Globus pallidus (tissue), 1 donor: ENCODE results near the gene PCDHGA10.
A peak's percentile ranks its signal among the peaks of the same experiment; 100 is the strongest.
"Not testable (repeated sequence)": the region's sequence is repeated elsewhere in the genome, so short reads cannot be mapped to it uniquely, and the experiment has no call there.

Experiments
- DNase-seq: peaks from one replicate; pipeline ENCODE4 v3.0.0-alpha.2; 2015; ENCODE audit warnings: low spot score

The PCDHGA10 gene

GRCh38 chr5:141420855-141421488 is 8.2 kb downstream of the PCDHGA10 start, which contains the start of gene PCDHGA11:
PCDHGA11 (plus strand) TSS chr5:141421051; CDS start chr5:141421228, 177 bp downstream.
- DNase-seq, result no peak

GRCh38 chr5:141421489-141421855 is 8.7 kb downstream of the PCDHGA10 start:
- DNase-seq, result no peak

GRCh38 chr5:141422742-141423291 is 10.0 kb downstream of the PCDHGA10 start:
- no peak for DNase-seq

GRCh38 chr5:141427783-141428426 is 15.1 kb downstream of the PCDHGA10 start:
- DNase-seq, result no peak

- peak; percentile 34 for DNase-seq
Observed at GRCh38 chr5:141430332-141431113, 17.7 kb downstream of the PCDHGA10 start, which contains the start of gene PCDHGA12. PCDHGA12 (plus strand) TSS chr5:141430507; CDS start chr5:141430760, 253 bp downstream.

GRCh38 chr5:141431286-141431685 is 18.5 kb downstream of the PCDHGA10 start:
- DNase-seq, result no peak

GRCh38 chr5:141432308-141432707 is 19.5 kb downstream of the PCDHGA10 start:
- not testable (repeated sequence) for DNase-seq

- DNase-seq, result not testable (repeated sequence)
Observed at GRCh38 chr5:141432726-141433125, 19.9 kb downstream of the PCDHGA10 start.

- DNase-seq, result no peak
Observed at GRCh38 chr5:141434006-141434405, 21.2 kb downstream of the PCDHGA10 start.

- DNase-seq, result no peak
Observed at GRCh38 chr5:141437221-141437620, 24.4 kb downstream of the PCDHGA10 start.

GRCh38 chr5:141439411-141440141 is 26.8 kb downstream of the PCDHGA10 start:
- DNase-seq, result no peak

GRCh38 chr5:141440341-141440740 is 27.6 kb downstream of the PCDHGA10 start:
- no peak for DNase-seq

GRCh38 chr5:141441571-141442170 is 28.9 kb downstream of the PCDHGA10 start:
- DNase-seq, result no peak

- DNase-seq, result no peak
Observed at GRCh38 chr5:141465351-141465750, 52.6 kb downstream of the PCDHGA10 start.
